HG03095 (cell line): Measurements from ENCODE around the gene SPINK13.
"Not testable (repeated sequence)": the region's sequence is repeated elsewhere in the genome, so short reads cannot be mapped to it uniquely, and the experiment has no call there.

ENCODE experiments used
- ATAC-seq: cut with Tn5 transposase; IDR thresholded peaks from one replicate; pipeline ENCODE4 v1.9.1; 2021; ENCODE audit warnings: moderate library complexity; ENCODE audit not compliant: unreplicated experiment

The SPINK13 gene

GRCh38 chr5:148268566-148268965 lies at the start of gene SPINK13:
SPINK13 (plus strand) TSS chr5:148268794; CDS start chr5:148270073, 1,279 bp downstream.
- no peak for ATAC-seq

GRCh38 chr5:148221508-148221907 lies 47.1 kb upstream of the SPINK13 start:
- ATAC-seq = no peak

- no peak for ATAC-seq
Observed at GRCh38 chr5:148224117-148224742, 44.4 kb upstream of the SPINK13 start.

- no peak for ATAC-seq
Observed at GRCh38 chr5:148228392-148228984, 40.1 kb upstream of the SPINK13 start.

GRCh38 chr5:148229840-148230239 lies 38.8 kb upstream of the SPINK13 start:
- no peak for ATAC-seq

GRCh38 chr5:148230240-148230639 lies 38.4 kb upstream of the SPINK13 start:
- ATAC-seq = no peak

GRCh38 chr5:148237785-148238417 lies 30.7 kb upstream of the SPINK13 start:
- no peak for ATAC-seq

- ATAC-seq = no peak
Observed at GRCh38 chr5:148238418-148238794, 30.2 kb upstream of the SPINK13 start, which contains the start of gene MARCOL. MARCOL (plus strand) TSS chr5:148238525; CDS start chr5:148238598, 73 bp downstream.

- no peak for ATAC-seq
Observed at GRCh38 chr5:148248894-148249293, 19.7 kb upstream of the SPINK13 start.

- no peak for ATAC-seq
Observed at GRCh38 chr5:148255456-148255855, 13.1 kb upstream of the SPINK13 start.

GRCh38 chr5:148259288-148259687 lies 9.3 kb upstream of the SPINK13 start:
- ATAC-seq = no peak

- no peak for ATAC-seq
Observed at GRCh38 chr5:148261221-148261620, 7.4 kb upstream of the SPINK13 start.

GRCh38 chr5:148267962-148268361 lies 632 bp upstream of the SPINK13 start:
- no peak for ATAC-seq

- ATAC-seq = not testable (repeated sequence)
Observed at GRCh38 chr5:148275129-148275528, 6.5 kb downstream of the SPINK13 start.

GRCh38 chr5:148280893-148281292 lies 12.3 kb downstream of the SPINK13 start:
- not testable (repeated sequence) for ATAC-seq

- not testable (repeated sequence) for ATAC-seq
Observed at GRCh38 chr5:148281336-148281735, 12.7 kb downstream of the SPINK13 start.

GRCh38 chr5:148290271-148291195 lies 21.9 kb downstream of the SPINK13 start:
- ATAC-seq = no peak

- ATAC-seq = no peak
Observed at GRCh38 chr5:148297731-148298130, 29.1 kb downstream of the SPINK13 start.

GRCh38 chr5:148306446-148306845 lies 37.9 kb downstream of the SPINK13 start:
- ATAC-seq = no peak

- ATAC-seq = no peak
Observed at GRCh38 chr5:148309019-148309418, 40.4 kb downstream of the SPINK13 start.

- no peak for ATAC-seq
Observed at GRCh38 chr5:148309746-148310145, 41.2 kb downstream of the SPINK13 start.
